K562 (cell line): ENCODE measurements around the gene TEX9. TPM values are rescaled to one million over a fixed set of nuclear protein-coding genes. Genes with fewer than 3 reads are reported as not detected.
A peak's percentile ranks its signal among the peaks of the same experiment; 100 is the strongest.

Source experiments
- AFF1 ChIP-seq, 2 experiments: fragments of 450-650 bp; IDR thresholded peaks; 2 replicates each; pipeline ENCODE4 v1.6.1; 2018; ENCODE audit warnings: mild to moderate bottlenecking in 2 of 2, low read depth in 1 of 2; ENCODE audit not compliant: partially characterized antibody in 2 of 2
- ARID3B ChIP-seq: fragments of 250-450 bp; sonication (Bioruptor Pico); IDR thresholded peaks from 2 replicates; pipeline ENCODE4 v1.4.0; 2020; ENCODE audit warnings: borderline replicate concordance
- CBFB ChIP-seq: sonication (generic); formaldehyde crosslinking; IDR thresholded peaks from 2 replicates; pipeline ENCODE4 v1.4.0; 2020; ENCODE audit warnings: mild to moderate bottlenecking, missing genetic modification reagents
- CLOCK ChIP-seq: fragments of 250-450 bp; sonication (Bioruptor Pico); IDR thresholded peaks from 2 replicates; pipeline ENCODE4 v1.4.0; 2020; ENCODE audit warnings: mild to moderate bottlenecking, moderate library complexity, borderline replicate concordance
- CREB5 ChIP-seq: fragments of 250-450 bp; sonication (Bioruptor Pico); IDR thresholded peaks from 2 replicates; pipeline ENCODE4 v1.5.0; 2020; ENCODE audit warnings: mild to moderate bottlenecking
- DNMT1 ChIP-seq: fragments of 450-650 bp; IDR thresholded peaks from 2 replicates; pipeline ENCODE4 v1.6.1; 2016; ENCODE audit warnings: antibody characterized with exemption, mild to moderate bottlenecking
- E2F4 ChIP-seq: sonication (generic); formaldehyde crosslinking; IDR thresholded peaks from 2 replicates; pipeline ENCODE4 v1.8.0; 2022; ENCODE audit warnings: mild to moderate bottlenecking, low read depth, missing genetic modification reagents
- MAFK ChIP-seq: IDR thresholded peaks from 2 replicates; pipeline ENCODE4 v1.6.1; 2011; ENCODE audit warnings: low read length, improper control_type of control experiment
- POLR2H ChIP-seq: IDR thresholded peaks from 2 replicates; pipeline ENCODE4 v1.6.1; 2016; ENCODE audit warnings: missing genetic modification characterization, low read depth, mild to moderate bottlenecking, control low read depth, missing compliant biosample characterization, moderate library complexity
- PTTG1 ChIP-seq: fragments of 450-650 bp; IDR thresholded peaks from 2 replicates; pipeline ENCODE4 v1.6.1; 2016; ENCODE audit warnings: low read depth, mild to moderate bottlenecking, missing genetic modification characterization, missing compliant biosample characterization
- SIN3B ChIP-seq: fragments of 450-650 bp; IDR thresholded peaks from 2 replicates; pipeline ENCODE4 v1.6.1; 2017; ENCODE audit warnings: low read depth, mild to moderate bottlenecking, moderate library complexity
- ZNF280B ChIP-seq: fragments of 250-450 bp; sonication (Bioruptor Pico); IDR thresholded peaks from 2 replicates; pipeline ENCODE4 v1.5.1; 2021; ENCODE audit warnings: mild to moderate bottlenecking
- polyA plus RNA-seq, 8 experiments: library from polyadenylated mRNA; depleted of rRNA in 4 of 8; stranded (reverse) in 5 of 8; unstranded in 3 of 8; fragments of >200 nt; fragmentation: Nextera tagmentation in 2 of 8; fragmentation: Illumina TruSeq in 1 of 8; extraction: Ambion mirVana in 2 of 8; extraction: Trizol in 1 of 8; gene quantifications; 2 replicates each; pipeline versions ENCODE4 v1.2.1 to v1.2.3, GENCODE V29; 2011 to 2014; ENCODE audit warnings: inconsistent platforms in 1 of 8, missing spikeins in 1 of 8
- total RNA-seq, 7 experiments: library from RNA; depleted of rRNA in 6 of 7; stranded (reverse); fragments of >200 nt in 6 of 7; fragmentation: Illumina TruSeq in 2 of 7; extraction: Trizol in 2 of 7; gene quantifications; 2 replicates each; pipeline versions ENCODE4 v1.2.1 to v1.2.3, GENCODE V29; 2011 to 2021; ENCODE audit warnings: low replicate concordance in 1 of 7

TEX9 gene
- total and polyA plus RNA-seq, 9 of the 15 experiments (the other 6 are each of a cell fraction or from before 2014, with no cell fraction given): 0.93 to 3.6 (median 2.4) TPM

- TF ChIP-seq ZNF280B (CRISPR knock-in tag): no peak
- TF ChIP-seq PTTG1 (tag): no peak
- no peak; the same call in 1 of the 2 replicates for TF ChIP-seq CBFB (CRISPR knock-in tag)
- TF ChIP-seq CLOCK (CRISPR knock-in tag): no peak
- TF ChIP-seq SIN3B: peak; percentile 61; the same call in 1 of the 2 replicates
- no peak for TF ChIP-seq DNMT1
- peak; percentile 64 for TF ChIP-seq POLR2H (tag)
- no peak for TF ChIP-seq CREB5 (CRISPR knock-in tag)
- TF ChIP-seq MAFK: peak; percentile 1; the same call in 1 of the 2 replicates
- TF ChIP-seq ARID3B (CRISPR knock-in tag): no peak
- peak; percentile 94 for TF ChIP-seq E2F4 (CRISPR knock-in tag)
- TF ChIP-seq AFF1 (IDR thresholded peaks at IDR 0.05; ENCODE audit: low read depth in 1 of 2, partially characterized antibody in 2 of 2): no peak
Measured at GRCh38 chr15:56464893-56465520, 99.8 kb downstream of the TEX9 start, which contains the start of gene MNS1 (continued).
